AG04450 (cell line): Measurements from ENCODE around the gene DPYSL5. TPM values are rescaled to one million over a fixed set of nuclear protein-coding genes. Genes with fewer than 3 reads are reported as not detected.

Experiments used
- CTCF ChIA-PET: fragments of 300-600, 350-600 bp; formaldehyde crosslinking; extraction: SDS; loops from one replicate; lab custom pipeline; 2022; ENCODE audit warnings: antibody characterized with exemption, inconsistent platforms; lab: Charles Lee
- POLR2A ChIA-PET: fragments of 350-600 bp; formaldehyde crosslinking; extraction: SDS; loops from one replicate; lab custom pipeline; 2021; ENCODE audit warnings: antibody characterized with exemption, inconsistent platforms; lab: Yijun Ruan, JAX
- DNase-seq: peaks from one replicate; pipeline ENCODE4 v3.0.0-alpha.2; 2011; ENCODE audit warnings: low read depth, low spot score
- H3K27ac ChIP-seq: one replicate; pipeline ENCODE4 v1.5.1; 2012; ENCODE audit warnings: low read depth, low read length, control low read depth
- H3K27me3 ChIP-seq: one replicate; pipeline ENCODE4 v1.6.0; 2012; ENCODE audit warnings: low read length; ENCODE audit not compliant: control insufficient read depth, insufficient read depth
- H3K4me3 ChIP-seq: 2 replicates; pipeline ENCODE4 v1.5.1; 2011; ENCODE audit warnings: mild to moderate bottlenecking, low read depth, low read length, control low read depth
- H3K9me3 ChIP-seq: 2 replicates; pipeline ENCODE4 v1.5.1; 2012; ENCODE audit warnings: low read length; ENCODE audit not compliant: control insufficient read depth, insufficient read depth
- polyA plus RNA-seq: library from polyadenylated mRNA; depleted of rRNA; stranded (reverse); fragments of >200 nt; gene quantifications from 2 replicates; pipeline ENCODE4 v1.2.3, GENCODE V29; 2011
- TF ChIP-seq, protein P1 (sequence below): IDR thresholded peaks from 2 replicates; pipeline ENCODE4 v1.5.1; 2011; ENCODE audit warnings: low read depth, low read length, control low read depth, inconsistent platforms

DPYSL5 gene
- polyA plus RNA-seq, 1 experiment, result not detected

DNA sequence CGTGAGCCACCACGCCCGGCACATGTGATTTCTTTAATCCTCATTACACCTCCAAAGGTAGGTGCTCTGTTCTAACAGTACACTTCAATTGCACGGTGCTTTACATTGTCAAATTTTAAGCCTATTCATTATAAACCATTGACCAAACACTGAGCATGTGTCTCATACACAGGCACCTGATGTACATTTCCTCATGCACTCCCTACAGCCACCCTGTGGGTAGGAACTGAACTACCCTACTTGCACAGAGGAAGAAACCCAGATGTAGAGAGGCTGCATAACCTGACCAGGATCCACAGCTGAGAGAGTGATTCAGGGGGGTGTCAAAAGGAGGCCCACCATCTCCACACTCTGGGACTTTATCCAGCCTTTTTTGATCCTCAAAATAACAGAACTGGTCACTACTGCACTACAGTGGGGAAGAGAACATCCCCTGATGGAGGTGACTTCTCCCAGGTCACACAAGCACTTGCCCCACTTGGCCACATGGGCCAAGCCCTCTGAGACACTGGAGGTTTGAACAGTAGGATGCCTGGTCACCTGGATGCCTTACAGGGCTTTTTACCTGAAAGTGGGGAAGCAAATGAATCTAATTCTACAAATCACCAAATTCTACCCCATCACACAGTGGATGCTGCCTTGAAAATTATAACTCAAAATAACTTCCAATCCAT is 6.9 kb upstream of the DPYSL5 start:
- no peaks in the 10 kb centered on the region for H3K9me3 ChIP-seq
- no peak for DNase-seq
- CTCF ChIA-PET, result no interaction called here
- H3K27me3 ChIP-seq, result peaks cover 39% of the 10 kb centered on the region
- POLR2A ChIA-PET, result no interaction called here
- TF ChIP-seq, protein P1, sequence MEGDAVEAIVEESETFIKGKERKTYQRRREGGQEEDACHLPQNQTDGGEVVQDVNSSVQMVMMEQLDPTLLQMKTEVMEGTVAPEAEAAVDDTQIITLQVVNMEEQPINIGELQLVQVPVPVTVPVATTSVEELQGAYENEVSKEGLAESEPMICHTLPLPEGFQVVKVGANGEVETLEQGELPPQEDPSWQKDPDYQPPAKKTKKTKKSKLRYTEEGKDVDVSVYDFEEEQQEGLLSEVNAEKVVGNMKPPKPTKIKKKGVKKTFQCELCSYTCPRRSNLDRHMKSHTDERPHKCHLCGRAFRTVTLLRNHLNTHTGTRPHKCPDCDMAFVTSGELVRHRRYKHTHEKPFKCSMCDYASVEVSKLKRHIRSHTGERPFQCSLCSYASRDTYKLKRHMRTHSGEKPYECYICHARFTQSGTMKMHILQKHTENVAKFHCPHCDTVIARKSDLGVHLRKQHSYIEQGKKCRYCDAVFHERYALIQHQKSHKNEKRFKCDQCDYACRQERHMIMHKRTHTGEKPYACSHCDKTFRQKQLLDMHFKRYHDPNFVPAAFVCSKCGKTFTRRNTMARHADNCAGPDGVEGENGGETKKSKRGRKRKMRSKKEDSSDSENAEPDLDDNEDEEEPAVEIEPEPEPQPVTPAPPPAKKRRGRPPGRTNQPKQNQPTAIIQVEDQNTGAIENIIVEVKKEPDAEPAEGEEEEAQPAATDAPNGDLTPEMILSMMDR, result peak; percentile 6; the same call in 1 of the 2 replicates
- no peak overlapping the region for H3K27ac ChIP-seq
- H3K4me3 ChIP-seq, result no peak overlapping the region

DNA sequence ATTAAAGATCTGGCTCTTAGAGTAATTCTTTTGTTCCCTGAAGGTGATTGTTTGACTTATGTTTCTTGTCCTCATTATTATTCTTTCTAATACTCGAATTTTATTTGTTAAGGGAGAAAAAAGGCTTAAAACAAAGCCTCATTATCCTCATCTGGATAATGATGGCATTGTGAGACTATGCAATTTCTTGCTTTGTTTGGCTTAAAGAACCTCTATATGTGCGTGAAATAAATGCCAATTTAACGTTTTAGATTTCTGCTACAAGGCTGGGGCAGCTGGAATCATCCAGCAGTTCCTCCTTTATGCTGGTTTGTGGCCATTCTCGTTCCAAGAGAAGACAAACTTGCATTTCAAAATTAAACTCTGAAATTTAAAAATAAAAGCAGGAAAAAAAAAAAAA is 4.9 kb upstream of the DPYSL5 start:
- ChIA-PET CTCF (interaction anchor here (0.6 to 6.4 kb wide), 3 partner anchors 10 to 174 kb away, joined by 4 to 147 read pairs (median 7); no protein-coding TSS in a partner anchor), POLR2A (interaction anchor here (0.6 kb wide), 1 partner anchor 102 kb away, joined by 3 read pairs; no protein-coding TSS in a partner anchor)
- Histone ChIP-seq H3K27ac (no peak overlapping the region), H3K27me3 (peaks cover 52% of the 10 kb centered on the region), H3K9me3 (no peaks in the 10 kb centered on the region), H3K4me3 (no peak overlapping the region)
- TF ChIP-seq, protein P1, result no peak
- no peak for DNase-seq

DNA sequence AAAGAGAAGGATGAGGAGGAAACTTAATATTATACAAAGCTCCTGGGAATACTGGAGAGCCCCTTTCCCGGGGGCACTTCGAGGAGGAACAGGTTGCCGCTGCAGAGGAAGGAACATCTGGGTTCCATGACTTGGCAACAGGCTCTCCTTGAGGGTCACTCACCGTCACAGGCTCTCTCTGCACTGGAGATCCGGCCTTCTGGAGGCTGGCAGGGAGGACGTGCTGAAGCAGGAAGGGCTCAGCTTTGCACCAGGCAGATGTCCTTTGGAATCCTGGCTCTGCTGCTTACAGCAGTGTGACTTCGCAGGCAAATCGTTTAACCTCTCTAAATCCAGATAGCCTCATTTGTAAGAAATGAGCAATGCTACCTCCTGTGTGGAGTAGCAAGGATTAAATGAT is 2.9 kb upstream of the DPYSL5 start:
- POLR2A ChIA-PET, result no interaction called here
- no peak for DNase-seq
- TF ChIP-seq, protein P1, result no peak
- no peak overlapping the region for H3K27ac ChIP-seq
- peaks cover 64% of the 10 kb centered on the region for H3K27me3 ChIP-seq
- CTCF ChIA-PET, result interaction anchor here (1.1 to 6.4 kb wide), 21 partner anchors 11 to 434 kb away, joined by 3 to 147 read pairs (median 9); no protein-coding TSS in a partner anchor
- H3K4me3 ChIP-seq, result no peak overlapping the region
- no peaks in the 10 kb centered on the region for H3K9me3 ChIP-seq

DNA sequence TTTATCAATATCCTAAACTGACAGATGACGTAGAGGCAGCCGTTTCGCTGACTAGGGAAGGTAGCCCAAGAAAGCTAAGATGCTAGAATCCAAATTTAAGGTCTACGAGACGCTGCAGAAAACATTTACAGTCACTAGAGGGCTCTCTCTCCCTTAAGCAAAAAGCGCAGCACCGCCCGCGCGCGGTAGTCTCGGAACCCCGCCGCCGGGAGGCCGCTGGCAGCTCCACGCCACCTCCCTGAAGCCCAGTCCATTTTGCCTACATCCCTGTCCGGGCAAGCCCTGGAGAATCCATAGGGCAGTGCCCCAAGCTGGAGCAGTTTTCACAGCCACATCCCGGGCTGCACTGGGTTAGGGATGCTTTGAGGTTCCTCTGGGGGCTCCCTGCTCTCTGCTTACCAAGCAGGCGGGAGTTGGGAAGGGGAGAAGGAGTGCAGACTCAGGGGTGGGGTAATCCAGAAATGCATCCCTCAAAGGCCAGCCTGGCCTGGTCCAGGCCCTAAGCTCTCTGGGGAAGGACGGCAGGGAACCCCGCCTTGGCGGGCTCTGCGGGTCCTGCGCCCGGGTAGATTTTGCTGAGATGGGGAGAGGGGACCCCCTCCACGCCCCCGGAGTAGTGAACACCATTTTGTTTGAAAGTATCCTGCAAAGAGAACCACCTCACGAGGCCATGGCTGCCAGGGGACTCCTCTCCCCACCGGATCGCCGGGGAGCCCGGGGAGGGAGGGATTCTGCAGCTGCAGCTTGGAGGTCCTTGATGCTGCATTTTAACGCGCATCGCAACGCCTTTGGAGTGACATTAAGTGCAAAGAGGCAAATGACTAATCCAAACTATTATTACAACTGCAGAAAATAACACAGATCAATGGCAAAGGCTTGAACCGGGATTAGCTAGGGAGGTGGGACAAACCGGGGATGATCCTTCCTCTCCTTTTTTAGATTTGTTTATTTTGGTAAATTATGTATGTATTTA is 1.3 kb upstream of the DPYSL5 start:
- CTCF ChIA-PET, result interaction anchor here (0.5 to 6.4 kb wide), 53 partner anchors 8 to 1562 kb away, joined by 3 to 147 read pairs (median 5); no protein-coding TSS in a partner anchor
- Histone ChIP-seq H3K27ac (no peak overlapping the region), H3K27me3 (peaks cover 74% of the 10 kb centered on the region), H3K9me3 (no peaks in the 10 kb centered on the region), H3K4me3 (0 out of 2 replicates have a peak overlapping the region, but pooled peaks have one; percentile 7)
- TF ChIP-seq, protein P1, result peak; percentile 85
- peak; percentile 52 for DNase-seq
- POLR2A ChIA-PET, result interaction anchor here (0.6 to 1.5 kb wide), 3 partner anchors 105 to 170 kb away, joined by 3 to 12 read pairs (median 5); no protein-coding TSS in a partner anchor
